ENCODE data around the gene SMIM17.

DNA sequence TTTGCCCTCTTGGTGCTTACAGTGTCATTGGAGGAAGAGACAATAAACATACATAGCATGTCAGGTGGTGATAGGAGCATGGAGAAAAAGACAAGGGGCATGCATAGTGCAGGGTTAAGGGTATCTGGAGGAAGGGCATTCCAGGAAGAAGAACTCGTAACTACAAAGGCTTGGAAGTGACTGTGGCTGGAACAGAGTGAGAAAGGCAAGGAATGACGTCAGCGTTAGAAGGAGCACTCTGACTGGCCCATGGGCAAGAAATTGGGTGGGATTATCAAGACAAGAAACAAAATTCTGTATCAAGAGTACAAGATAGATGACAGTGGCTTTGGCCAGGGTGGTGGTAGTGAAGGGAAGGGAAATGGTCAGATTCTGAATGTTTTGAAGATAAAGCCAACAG lies 11.2 kb downstream of the SMIM17 start:
- TF ChIP-seq, protein P1, sequence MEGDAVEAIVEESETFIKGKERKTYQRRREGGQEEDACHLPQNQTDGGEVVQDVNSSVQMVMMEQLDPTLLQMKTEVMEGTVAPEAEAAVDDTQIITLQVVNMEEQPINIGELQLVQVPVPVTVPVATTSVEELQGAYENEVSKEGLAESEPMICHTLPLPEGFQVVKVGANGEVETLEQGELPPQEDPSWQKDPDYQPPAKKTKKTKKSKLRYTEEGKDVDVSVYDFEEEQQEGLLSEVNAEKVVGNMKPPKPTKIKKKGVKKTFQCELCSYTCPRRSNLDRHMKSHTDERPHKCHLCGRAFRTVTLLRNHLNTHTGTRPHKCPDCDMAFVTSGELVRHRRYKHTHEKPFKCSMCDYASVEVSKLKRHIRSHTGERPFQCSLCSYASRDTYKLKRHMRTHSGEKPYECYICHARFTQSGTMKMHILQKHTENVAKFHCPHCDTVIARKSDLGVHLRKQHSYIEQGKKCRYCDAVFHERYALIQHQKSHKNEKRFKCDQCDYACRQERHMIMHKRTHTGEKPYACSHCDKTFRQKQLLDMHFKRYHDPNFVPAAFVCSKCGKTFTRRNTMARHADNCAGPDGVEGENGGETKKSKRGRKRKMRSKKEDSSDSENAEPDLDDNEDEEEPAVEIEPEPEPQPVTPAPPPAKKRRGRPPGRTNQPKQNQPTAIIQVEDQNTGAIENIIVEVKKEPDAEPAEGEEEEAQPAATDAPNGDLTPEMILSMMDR (IDR thresholded peaks at IDR 0.05): no peak
- no peak for TF ChIP-seq EZH2 (IDR thresholded peaks at IDR 0.05)

Data from neural progenitor cell (in vitro differentiated cells).